Progenitor cell of endocrine pancreas (in vitro differentiated cells): ENCODE measurements around the gene DAP. TPM values are rescaled to one million over a fixed set of nuclear protein-coding genes. Genes with fewer than 3 reads are reported as not detected.

ENCODE experiments used
- DNase-seq: peaks from one replicate; pipeline ENCODE4 v3.0.0; 2021; ENCODE audit warnings: low spot score; ENCODE audit not compliant: unreplicated experiment
- H3K27ac Mint-ChIP-seq: 2 replicates; pipeline ENCODE4 v1.8.0; 2021; ENCODE audit warnings: mild to moderate bottlenecking, moderate library complexity, mixed read lengths
- H3K27me3 Mint-ChIP-seq: 2 replicates; pipeline ENCODE4 v1.8.0; 2021; ENCODE audit warnings: mixed read lengths
- H3K36me3 Mint-ChIP-seq: 2 replicates; pipeline ENCODE4 v1.8.0; 2022; ENCODE audit warnings: mixed read lengths; ENCODE audit not compliant: insufficient read depth
- H3K4me1 Mint-ChIP-seq: 2 replicates; pipeline ENCODE4 v1.8.0; 2021; ENCODE audit warnings: low read depth, mixed read lengths
- H3K4me3 Mint-ChIP-seq: 2 replicates; pipeline ENCODE4 v1.8.0; 2021; ENCODE audit warnings: low read depth, mild to moderate bottlenecking, moderate library complexity, mixed read lengths
- H3K9me3 Mint-ChIP-seq: 2 replicates; pipeline ENCODE4 v1.8.0; 2021; ENCODE audit warnings: low read depth, mixed read lengths
- long read RNA-seq: library from polyadenylated mRNA; unstranded; transcript quantifications from one replicate; pipeline ENCODE4 v2.0.0, GENCODE V29; 2020
- total RNA-seq: library from RNA; stranded (reverse); gene quantifications from 2 replicates; pipeline ENCODE4 v1.2.1, GENCODE V29; 2021
- TF ChIP-seq, protein P1 (sequence below): fragments of 200-600 bp; sonication (generic); IDR thresholded peaks from one replicate; pipeline ENCODE4 v1.5.0; 2021; ENCODE audit warnings: antibody characterized with exemption, mild to moderate bottlenecking; ENCODE audit not compliant: unreplicated experiment

DAP gene, protein sequence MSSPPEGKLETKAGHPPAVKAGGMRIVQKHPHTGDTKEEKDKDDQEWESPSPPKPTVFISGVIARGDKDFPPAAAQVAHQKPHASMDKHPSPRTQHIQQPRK
- total RNA-seq = 91.1 and 91.4 TPM in 2 replicates
- long read RNA-seq, transcript DAP-201 (4 exons, 2,339 nt) = major isoform, 246 of 278 reads
- long read RNA-seq, partial matches to known transcripts = 6 of 278 reads
- long read RNA-seq, other reads (novel, unspliced or antisense) = 24 of 278 reads

DNA sequence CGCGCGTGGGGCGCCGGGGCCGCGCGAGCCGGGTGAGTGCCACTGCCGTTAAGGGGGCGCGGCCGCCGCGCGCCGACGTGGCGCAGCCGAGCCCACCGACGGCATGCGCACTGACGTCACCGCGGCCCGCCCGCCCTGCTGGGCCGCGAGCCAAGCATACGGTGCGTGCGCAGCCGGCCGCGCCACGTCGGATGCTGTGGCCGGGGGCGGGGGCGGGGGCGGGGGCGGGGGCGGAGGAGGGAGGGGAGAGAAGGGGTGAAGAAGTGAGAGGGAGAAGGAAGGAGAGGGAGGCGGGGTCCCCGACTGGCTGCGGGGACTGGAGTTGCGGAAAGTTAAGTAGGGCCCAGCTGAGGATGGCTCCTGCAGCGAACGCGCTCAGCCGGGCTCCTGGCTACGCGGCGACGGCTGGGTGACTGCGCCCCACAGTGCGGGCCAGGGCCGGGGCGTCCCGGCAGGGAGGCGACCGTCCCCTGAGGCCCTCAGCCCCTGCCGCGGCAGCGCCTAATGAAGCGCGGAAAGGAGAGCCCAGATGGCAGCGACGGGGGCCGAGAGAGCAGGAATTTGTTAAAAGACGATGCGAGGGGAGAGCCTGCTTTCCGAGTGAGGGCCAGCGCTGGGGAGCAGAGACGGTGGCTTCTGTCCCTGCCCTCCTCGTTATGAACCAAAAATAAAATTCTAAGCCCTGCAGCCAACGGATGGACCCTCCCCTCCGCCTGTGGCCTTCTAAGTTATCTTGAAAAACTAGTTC lies at the start of gene DAP:
DAP (minus strand) TSS at position 50 of the 748 bp plus-strand sequence. CDS start 166 bp downstream, outside the sequence.
- DNase-seq = peak; percentile 82
- peak within 1 kb of the TSS; percentile 97 for H3K27ac Mint-ChIP-seq
- TF ChIP-seq, protein P1, sequence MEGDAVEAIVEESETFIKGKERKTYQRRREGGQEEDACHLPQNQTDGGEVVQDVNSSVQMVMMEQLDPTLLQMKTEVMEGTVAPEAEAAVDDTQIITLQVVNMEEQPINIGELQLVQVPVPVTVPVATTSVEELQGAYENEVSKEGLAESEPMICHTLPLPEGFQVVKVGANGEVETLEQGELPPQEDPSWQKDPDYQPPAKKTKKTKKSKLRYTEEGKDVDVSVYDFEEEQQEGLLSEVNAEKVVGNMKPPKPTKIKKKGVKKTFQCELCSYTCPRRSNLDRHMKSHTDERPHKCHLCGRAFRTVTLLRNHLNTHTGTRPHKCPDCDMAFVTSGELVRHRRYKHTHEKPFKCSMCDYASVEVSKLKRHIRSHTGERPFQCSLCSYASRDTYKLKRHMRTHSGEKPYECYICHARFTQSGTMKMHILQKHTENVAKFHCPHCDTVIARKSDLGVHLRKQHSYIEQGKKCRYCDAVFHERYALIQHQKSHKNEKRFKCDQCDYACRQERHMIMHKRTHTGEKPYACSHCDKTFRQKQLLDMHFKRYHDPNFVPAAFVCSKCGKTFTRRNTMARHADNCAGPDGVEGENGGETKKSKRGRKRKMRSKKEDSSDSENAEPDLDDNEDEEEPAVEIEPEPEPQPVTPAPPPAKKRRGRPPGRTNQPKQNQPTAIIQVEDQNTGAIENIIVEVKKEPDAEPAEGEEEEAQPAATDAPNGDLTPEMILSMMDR = no peak
- peaks cover 28% of the 10 kb centered on the region for H3K4me1 Mint-ChIP-seq
- H3K27me3 Mint-ChIP-seq = peaks cover 2% of the 10 kb centered on the region
- no peaks in the 10 kb centered on the region for H3K9me3 Mint-ChIP-seq
- H3K36me3 Mint-ChIP-seq = no peaks in the 10 kb centered on the region
- H3K4me3 Mint-ChIP-seq = peak within 1 kb of the TSS; percentile 93

DNA sequence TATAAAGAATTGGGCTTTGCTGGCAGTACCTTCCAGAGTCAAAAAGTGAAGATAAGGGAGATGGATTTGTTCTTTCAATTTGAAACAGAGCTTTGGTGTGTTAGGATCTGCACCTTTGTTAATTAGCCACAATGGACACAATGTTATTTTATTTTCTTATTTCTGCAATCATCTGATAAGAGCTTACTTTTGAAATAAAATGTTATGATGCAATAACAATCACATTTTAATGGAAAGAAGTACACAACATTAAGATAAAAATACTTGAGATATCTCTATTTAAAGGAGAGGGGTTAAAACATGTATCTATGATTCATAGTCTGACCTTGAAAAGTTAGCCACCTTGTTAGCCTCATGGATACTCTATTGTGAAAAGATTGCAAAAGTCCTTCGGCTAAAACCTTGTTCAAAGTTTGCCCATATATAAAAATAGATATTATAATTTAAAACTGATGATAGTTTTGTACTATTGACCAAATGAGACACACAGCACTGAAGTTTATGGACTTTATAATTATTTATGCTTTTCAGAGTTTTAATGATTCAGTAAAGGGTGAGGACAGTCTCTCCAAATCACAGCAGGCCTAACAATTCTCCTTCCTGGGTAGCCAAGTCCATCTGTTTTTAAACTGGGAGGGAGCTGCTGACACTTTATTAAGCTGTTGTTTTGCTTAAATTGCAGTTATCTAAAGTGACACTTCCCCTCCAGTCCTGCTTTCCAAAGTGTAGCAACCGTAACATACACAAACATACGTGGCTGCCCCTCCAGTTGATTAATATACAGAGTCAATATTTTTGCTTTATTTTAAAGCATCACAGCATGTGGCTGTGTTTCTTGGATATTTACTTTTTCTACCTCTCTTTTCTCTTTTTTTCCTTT lies 47.6 kb upstream of the DAP start:
- H3K36me3 Mint-ChIP-seq = no peaks in the 10 kb centered on the region
- H3K4me3 Mint-ChIP-seq = no peak overlapping the region
- H3K9me3 Mint-ChIP-seq = peaks cover 7% of the 10 kb centered on the region
- TF ChIP-seq, protein P1 = no peak
- no peaks in the 10 kb centered on the region for H3K4me1 Mint-ChIP-seq
- H3K27ac Mint-ChIP-seq = no peak overlapping the region
- DNase-seq = no peak
- peaks cover 4% of the 10 kb centered on the region for H3K27me3 Mint-ChIP-seq

DNA sequence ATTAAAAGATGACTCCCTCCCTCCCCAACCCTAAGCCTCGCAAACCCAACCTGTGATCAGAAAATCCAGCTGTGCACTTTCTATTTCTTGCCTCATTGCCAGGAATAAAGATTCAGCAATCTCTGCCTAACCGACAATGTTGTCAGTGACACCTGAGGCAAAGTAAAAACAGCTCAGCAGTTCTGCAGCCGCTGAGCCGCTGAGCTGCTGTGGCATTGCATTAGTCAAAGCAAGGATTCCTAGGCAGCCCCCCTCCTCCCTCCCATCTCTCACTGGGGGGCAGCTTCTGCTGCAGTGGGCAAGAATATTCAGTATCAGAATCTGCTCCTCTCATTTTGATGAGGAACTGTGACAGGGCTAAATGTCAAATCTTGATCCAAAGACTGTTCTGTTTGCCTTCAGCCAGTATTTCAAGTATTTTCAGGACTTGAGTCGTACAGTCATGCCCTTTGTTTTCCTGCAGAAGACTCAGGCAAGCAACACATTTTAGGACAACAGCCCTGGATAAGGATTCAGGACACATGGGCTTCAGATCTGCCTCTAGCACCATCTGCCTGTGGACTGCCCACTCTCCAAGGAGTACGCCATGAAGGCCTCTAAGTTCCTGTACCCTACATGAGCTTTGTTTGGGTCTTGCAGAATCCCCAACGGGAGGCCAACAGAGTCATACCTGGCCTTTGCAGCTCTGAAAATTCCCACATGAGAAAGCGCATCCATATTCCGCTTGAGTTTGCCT lies 41.1 kb upstream of the DAP start:
- no peaks in the 10 kb centered on the region for H3K36me3 Mint-ChIP-seq
- DNase-seq = no peak
- TF ChIP-seq, protein P1 = no peak
- no peak overlapping the region for H3K27ac Mint-ChIP-seq
- no peaks in the 10 kb centered on the region for H3K27me3 Mint-ChIP-seq
- H3K4me3 Mint-ChIP-seq = no peak overlapping the region
- peaks cover 1% of the 10 kb centered on the region for H3K4me1 Mint-ChIP-seq
- peaks cover 3% of the 10 kb centered on the region for H3K9me3 Mint-ChIP-seq

DNA sequence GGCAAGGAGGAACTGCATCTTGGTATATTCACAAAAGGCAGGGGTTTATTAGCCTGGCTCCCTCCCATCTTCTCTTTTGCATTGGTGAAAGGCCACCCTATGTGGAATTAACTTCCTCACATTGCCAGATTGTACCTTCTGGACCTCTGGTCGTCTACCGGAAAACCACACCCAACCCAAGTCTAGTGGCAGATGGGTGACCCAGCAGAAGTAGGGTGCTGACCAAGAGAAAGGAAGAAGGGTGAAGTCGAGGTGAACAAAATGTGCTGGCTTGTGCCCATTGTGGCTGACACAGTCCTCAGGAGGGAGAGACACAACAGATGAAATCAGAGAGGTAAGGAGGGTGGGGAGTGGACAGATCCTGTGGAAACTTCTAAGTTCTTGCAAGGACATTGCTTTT lies 39.8 kb upstream of the DAP start:
- Mint-ChIP-seq H3K4me1 (peaks cover 1% of the 10 kb centered on the region), H3K4me3 (no peak overlapping the region), H3K27me3 (no peaks in the 10 kb centered on the region), H3K27ac (no peak overlapping the region), H3K9me3 (peaks cover 3% of the 10 kb centered on the region), H3K36me3 (no peaks in the 10 kb centered on the region)
- DNase-seq = no peak
- TF ChIP-seq, protein P1 = no peak
